Left ventricle myocardium inferior (tissue), 1 donor: ENCODE results near the gene DCLK3. TPM values are rescaled to one million over a fixed set of nuclear protein-coding genes. Genes with fewer than 3 reads are reported as not detected.

ENCODE experiments used
- DNase-seq: peaks from one replicate; pipeline ENCODE4 v3.0.0-alpha.2; 2020
- H3K27ac ChIP-seq: fragments of 200-600 bp; replicated peaks from 2 replicates; pipeline ENCODE4 v1.8.0; 2021
- H3K27me3 ChIP-seq: fragments of 200-600 bp; 2 replicates; pipeline ENCODE4 v1.8.0; 2021; ENCODE audit warnings: low read depth
- H3K36me3 ChIP-seq: fragments of 200-600 bp; 2 replicates; pipeline ENCODE4 v1.8.0; 2021
- H3K4me1 ChIP-seq: fragments of 200-600 bp; 2 replicates; pipeline ENCODE4 v1.8.0; 2021
- H3K4me3 ChIP-seq: fragments of 200-600 bp; 2 replicates; pipeline ENCODE4 v1.8.0; 2021; ENCODE audit warnings: mild to moderate bottlenecking, moderate library complexity
- H3K9me3 ChIP-seq: fragments of 200-600 bp; replicated peaks from 2 replicates; pipeline ENCODE4 v1.8.0; 2021
- CTCF ChIP-seq: fragments of 200-600 bp; IDR thresholded peaks from 2 replicates; pipeline ENCODE4 v1.8.0; 2021; ENCODE audit warnings: antibody characterized with exemption, mild to moderate bottlenecking, borderline replicate concordance
- intact Hi-C: fragments of 100-400 bp; cut with micrococcal nuclease; formaldehyde crosslinking; loops from one replicate; pipeline ENCODE4 v1.11.0; 2022
- total RNA-seq: library from RNA; stranded (reverse); fragmentation: NEBNext Ultra II Directional; extraction: Animal tissue kit (Norgen Biotek cat#: 25700); gene quantifications from one replicate; pipeline ENCODE4 v1.2.1, GENCODE V29; 2021
- donor health status: DM: no; HTN: yes; CAD: no; lungs with severe emphysema.

The DCLK3 gene
- total RNA-seq, 1 donor from 2014 or later: 0.16 TPM

- no peak for TF ChIP-seq CTCF
- intact Hi-C loops: no loop called here
- Histone ChIP-seq H3K9me3 (no peaks in the 10 kb centered on the region), H3K27me3 (peaks cover 4% of the 10 kb centered on the region), H3K36me3 (no peaks in the 10 kb centered on the region), H3K4me3 (no peak overlapping the region), H3K27ac (no peak overlapping the region), H3K4me1 (peaks cover 27% of the 10 kb centered on the region)
- DNase-seq: no peak
Observed at GRCh38 chr3:36734742-36735141, 29.6 kb downstream of the DCLK3 start.

- intact Hi-C loops: no loop called here
- no peak for DNase-seq
- Histone ChIP-seq H3K4me3 (no peak overlapping the region), H3K27ac (peak overlapping the region; percentile 33), H3K4me1 (peaks cover 20% of the 10 kb centered on the region), H3K36me3 (no peaks in the 10 kb centered on the region), H3K9me3 (no peaks in the 10 kb centered on the region), H3K27me3 (peaks cover 8% of the 10 kb centered on the region)
- no peak for TF ChIP-seq CTCF
Observed at GRCh38 chr3:36733723-36734122, 30.6 kb downstream of the DCLK3 start.

GRCh38 chr3:36733162-36733696 lies 31.1 kb downstream of the DCLK3 start:
- Histone ChIP-seq H3K27ac (peak overlapping the region; percentile 33), H3K4me3 (no peak overlapping the region), H3K9me3 (no peaks in the 10 kb centered on the region), H3K36me3 (no peaks in the 10 kb centered on the region), H3K4me1 (peaks cover 15% of the 10 kb centered on the region), H3K27me3 (peaks cover 13% of the 10 kb centered on the region)
- DNase-seq: no peak
- no peak for TF ChIP-seq CTCF
- intact Hi-C loops: no loop called here

- Histone ChIP-seq H3K4me1 (peaks cover 10% of the 10 kb centered on the region), H3K27me3 (peaks cover 16% of the 10 kb centered on the region), H3K9me3 (no peaks in the 10 kb centered on the region), H3K4me3 (no peak overlapping the region), H3K36me3 (no peaks in the 10 kb centered on the region), H3K27ac (no peak overlapping the region)
- TF ChIP-seq CTCF: no peak
- intact Hi-C loops: no loop called here
- no peak for DNase-seq
Observed at GRCh38 chr3:36730966-36731365, 33.4 kb downstream of the DCLK3 start.

- TF ChIP-seq CTCF: peak; percentile 88
- H3K9me3 ChIP-seq: no peaks in the 10 kb centered on the region
- H3K4me3 ChIP-seq: no peak overlapping the region
- H3K27me3 ChIP-seq: peaks cover 16% of the 10 kb centered on the region
- no peak for DNase-seq
- H3K36me3 ChIP-seq: no peaks in the 10 kb centered on the region
- no peak overlapping the region for H3K27ac ChIP-seq
- H3K4me1 ChIP-seq: peaks cover 10% of the 10 kb centered on the region
- intact Hi-C loops: loop anchor here (5.0 kb wide), 1 partner anchor 138 kb away; no protein-coding TSS in a partner anchor
Observed at GRCh38 chr3:36729204-36730056, 34.9 kb downstream of the DCLK3 start.
